GM23248 (cell line): ENCODE results near the gene USP48. TPM values are rescaled to one million over a fixed set of nuclear protein-coding genes. Genes with fewer than 3 reads are reported as not detected.

Experiments
- DNase-seq: peaks from one replicate; pipeline ENCODE4 v3.0.0-alpha.2; 2015
- H2AFZ ChIP-seq: fragments of 200-600 bp; sonication (generic); 2 replicates; pipeline ENCODE4 v1.6.1; 2016; ENCODE audit warnings: antibody characterized with exemption
- H3F3A ChIP-seq: fragments of 200-600 bp; sonication (generic); 2 replicates; pipeline ENCODE4 v1.6.1; 2016; ENCODE audit warnings: mild to moderate bottlenecking, antibody characterized with exemption, mixed run types; ENCODE audit not compliant: insufficient read depth
- H3K27ac ChIP-seq: fragments of 200-600 bp; sonication (generic); 2 replicates; pipeline ENCODE4 v1.5.1; 2016; ENCODE audit warnings: mild to moderate bottlenecking
- H3K27me3 ChIP-seq: fragments of 200-600 bp; sonication (generic); replicated peaks from 2 replicates; pipeline ENCODE4 v1.6.1; 2016; ENCODE audit warnings: mild to moderate bottlenecking; ENCODE audit not compliant: insufficient read depth
- H3K36me3 ChIP-seq: fragments of 200-600 bp; sonication (generic); 2 replicates; pipeline ENCODE4 v1.6.1; 2016; ENCODE audit warnings: low read depth, mild to moderate bottlenecking
- H3K4me1 ChIP-seq: fragments of 200-600 bp; sonication (generic); 2 replicates; pipeline ENCODE4 v1.6.1; 2016; ENCODE audit warnings: mild to moderate bottlenecking; ENCODE audit not compliant: insufficient read depth
- H3K4me2 ChIP-seq: fragments of 200-600 bp; sonication (generic); one replicate; pipeline ENCODE4 v1.6.1; 2016; ENCODE audit warnings: mild to moderate bottlenecking; ENCODE audit not compliant: unreplicated experiment
- H3K4me3 ChIP-seq: fragments of 200-600 bp; sonication (generic); 2 replicates; pipeline ENCODE4 v1.5.1; 2016; ENCODE audit warnings: mild to moderate bottlenecking
- H3K79me2 ChIP-seq: fragments of 200-600 bp; sonication (generic); 2 replicates; pipeline ENCODE4 v1.6.1; 2016; ENCODE audit warnings: mild to moderate bottlenecking; ENCODE audit not compliant: insufficient read depth
- H3K9ac ChIP-seq: fragments of 200-600 bp; sonication (generic); 2 replicates; pipeline ENCODE4 v1.6.1; 2016; ENCODE audit warnings: mild to moderate bottlenecking
- H3K9me2 ChIP-seq: fragments of 200-600 bp; sonication (generic); 2 replicates; pipeline ENCODE4 v1.6.1; 2016; ENCODE audit warnings: mixed run types, mild to moderate bottlenecking, moderate library complexity; ENCODE audit not compliant: insufficient read depth
- H3K9me3 ChIP-seq: fragments of 200-600 bp; sonication (generic); one replicate; pipeline ENCODE4 v1.6.1; 2017; ENCODE audit warnings: low read depth
- H4K20me1 ChIP-seq: fragments of 200-600 bp; sonication (generic); 2 replicates; pipeline ENCODE4 v1.6.0; 2016; ENCODE audit not compliant: insufficient read depth
- EZH2 ChIP-seq: fragments of 200-600 bp; sonication (generic); IDR thresholded peaks from 2 replicates; pipeline ENCODE4 v1.6.1; 2018; ENCODE audit warnings: antibody characterized with exemption, mild to moderate bottlenecking; ENCODE audit not compliant: insufficient read depth, poor library complexity, severe bottlenecking
- EZH2phosphoT487 ChIP-seq: fragments of 200-600 bp; sonication (generic); IDR thresholded peaks from 2 replicates; pipeline ENCODE4 v1.6.1; 2018; ENCODE audit warnings: antibody characterized with exemption, moderate library complexity, mild to moderate bottlenecking, low read depth; ENCODE audit not compliant: insufficient read depth
- WGBS, 2 experiments: methylation state at CpG; one replicate each; pipeline ENCODE4 v1.1.6; 2015 to 2017; ENCODE audit warnings: low lambda C conversion rate in 2 of 2, low coverage in 1 of 2; ENCODE audit errors: missing lambda C conversion rate in 2 of 2; 5-methylcytosine and 5-hydroxymethylcytosine counted together
- in situ Hi-C: fragments of 300-500 bp; cut with MboI; formaldehyde crosslinking; loops from 2 replicates; pipeline ENCODE4 v1.15.0; 2020
- polyA plus RNA-seq: library from polyadenylated mRNA; unstranded; fragments of >200 nt; fragmentation: Nextera tagmentation; extraction: Ambion mirVana; gene quantifications from 2 replicates; pipeline ENCODE4 v1.2.1, GENCODE V29; 2016
- total RNA-seq: library from RNA; depleted of rRNA; stranded (reverse); fragments of >200 nt; shearing (Covaris generic); gene quantifications from 2 replicates; pipeline ENCODE4 v1.2.3, GENCODE V29; 2014

Gene USP48
- total and polyA plus RNA-seq, 2 experiments from 2014 or later: 34.3 to 60.4 TPM

- TF ChIP-seq EZH2 (no peak), EZH2phosphoT487 (no peak)
- H3K27me3 ChIP-seq: peaks cover 7% of the 10 kb centered on the region
- 30 to 36% methylated on average over 6 of the region's 6 CpGs for WGBS, 2 experiments
Measured at GRCh38 chr1:21662426-21663247, 120.3 kb downstream of the USP48 start.

GRCh38 chr1:21661886-21662285 is 121.1 kb downstream of the USP48 start:
- Histone ChIP-seq H3K4me1 (peaks cover 6% of the 10 kb centered on the region), H3K9ac (no peak overlapping the region), H3K79me2 (no peaks in the 10 kb centered on the region), H2AFZ (no peak overlapping the region), H3K27ac (no peak overlapping the region), H4K20me1 (no peaks in the 10 kb centered on the region), H3K4me3 (no peak overlapping the region), H3K9me3 (no peaks in the 10 kb centered on the region), H3K9me2 (no peaks in the 10 kb centered on the region), H3F3A (peaks cover 8% of the 10 kb centered on the region; the same call in 1 of the 2 replicates), H3K36me3 (no peaks in the 10 kb centered on the region), H3K4me2 (no peak overlapping the region), H3K27me3 (peaks cover 7% of the 10 kb centered on the region)
- in situ Hi-C loops: loop anchor here (10.0 kb wide), 1 partner anchor 427 kb away; no protein-coding TSS in a partner anchor
- TF ChIP-seq EZH2 (no peak), EZH2phosphoT487 (no peak)
- WGBS, 2 experiments: 36 to 47% methylated on average over 5 of the region's 5 CpGs
- DNase-seq: no peak

More at GRCh38 chr1:21662426-21663247, 120.3 kb downstream of the USP48 start:
- no peak overlapping the region for H3K4me3 ChIP-seq
- H3K4me1 ChIP-seq: peaks cover 6% of the 10 kb centered on the region
- H3K9me2 ChIP-seq: no peaks in the 10 kb centered on the region
- DNase-seq: no peak
- no peaks in the 10 kb centered on the region for H4K20me1 ChIP-seq
- peaks cover 8% of the 10 kb centered on the region; the same call in 1 of the 2 replicates for H3F3A ChIP-seq
- no peak overlapping the region for H3K9ac ChIP-seq
- in situ Hi-C loops: loop anchor here (10.0 kb wide), 1 partner anchor 428 kb away; no protein-coding TSS in a partner anchor
- no peak overlapping the region for H3K27ac ChIP-seq
- H3K36me3 ChIP-seq: no peaks in the 10 kb centered on the region
- no peaks in the 10 kb centered on the region for H3K9me3 ChIP-seq
- H2AFZ ChIP-seq: no peak overlapping the region
- H3K4me2 ChIP-seq: no peak overlapping the region
- no peaks in the 10 kb centered on the region for H3K79me2 ChIP-seq

GRCh38 chr1:21659924-21660326 is 123.0 kb downstream of the USP48 start:
- H3K9ac ChIP-seq: no peak overlapping the region
- WGBS, 2 experiments: 21 to 25% methylated on average over 4 of the region's 4 CpGs
- no peaks in the 10 kb centered on the region for H3K9me3 ChIP-seq
- H3K4me3 ChIP-seq: no peak overlapping the region
- no peaks in the 10 kb centered on the region for H3K79me2 ChIP-seq
- no peaks in the 10 kb centered on the region for H3K9me2 ChIP-seq
- no peak for TF ChIP-seq EZH2phosphoT487
- no peak for TF ChIP-seq EZH2
- H3F3A ChIP-seq: 0 out of 2 replicates have a peak, but pooled peaks cover under 1% of the 10 kb centered on the region
- peaks cover 7% of the 10 kb centered on the region for H3K27me3 ChIP-seq
- H3K36me3 ChIP-seq: no peaks in the 10 kb centered on the region
- no peak overlapping the region for H3K27ac ChIP-seq
- H2AFZ ChIP-seq: no peak overlapping the region
- DNase-seq: no peak
- in situ Hi-C loops: loop anchor here (10.0 kb wide), 2 partner anchors 285 to 425 kb away; no protein-coding TSS in a partner anchor
- H3K4me1 ChIP-seq: no peaks in the 10 kb centered on the region
- H4K20me1 ChIP-seq: no peaks in the 10 kb centered on the region
- H3K4me2 ChIP-seq: no peak overlapping the region

- Histone ChIP-seq H4K20me1 (no peaks in the 10 kb centered on the region), H3K4me2 (no peak overlapping the region), H3K79me2 (no peaks in the 10 kb centered on the region), H3K9me3 (no peaks in the 10 kb centered on the region), H3K36me3 (no peaks in the 10 kb centered on the region), H3K4me1 (no peaks in the 10 kb centered on the region), H2AFZ (no peak overlapping the region), H3K27ac (no peak overlapping the region), H3K4me3 (peak overlapping the region; percentile 33; the same call in 1 of the 2 replicates), H3K27me3 (peaks cover 7% of the 10 kb centered on the region), H3F3A (no peaks in the 10 kb centered on the region), H3K9ac (no peak overlapping the region), H3K9me2 (no peaks in the 10 kb centered on the region)
- WGBS, 2 experiments: 3 to 4% methylated on average over 57 to 62 of the region's 64 CpGs
- TF ChIP-seq EZH2: peak; percentile 39
- TF ChIP-seq EZH2phosphoT487: no peak
- in situ Hi-C loops: loop anchor here (10.0 kb wide), 1 partner anchor 285 kb away; no protein-coding TSS in a partner anchor
- peak; percentile 73 for DNase-seq
Measured at GRCh38 chr1:21659099-21659923, 123.6 kb downstream of the USP48 start.
